ENCODE data around the gene NKAIN2.

DNA sequence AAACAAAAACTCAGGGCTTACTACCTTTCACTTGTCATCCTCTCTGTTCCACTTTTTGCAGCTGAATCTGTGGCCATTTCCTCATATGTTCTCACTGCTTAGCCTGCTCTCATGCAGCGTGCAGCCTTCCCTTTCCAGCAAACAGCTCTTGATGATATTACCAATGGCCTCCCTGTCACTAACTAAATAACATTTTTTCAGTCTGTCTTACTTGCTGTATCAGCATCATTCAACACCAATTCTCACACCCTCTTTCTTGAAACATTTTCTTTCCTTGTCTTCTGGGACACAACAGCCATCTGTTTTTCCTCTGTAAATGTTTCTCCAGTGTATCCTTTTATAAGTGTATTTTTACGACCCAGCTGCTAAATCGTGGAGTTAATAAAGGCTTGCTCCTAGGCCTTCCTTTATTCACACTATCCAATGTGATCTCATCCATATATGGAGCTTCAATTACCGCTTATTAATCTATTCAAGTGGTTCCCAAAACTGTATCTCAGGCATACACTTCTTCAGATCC, 634.9 kb downstream of the NKAIN2 start:
- TF ChIP-seq POLR2A (IDR thresholded peaks at IDR 0.05): no peak
- TF ChIP-seq, protein P1, sequence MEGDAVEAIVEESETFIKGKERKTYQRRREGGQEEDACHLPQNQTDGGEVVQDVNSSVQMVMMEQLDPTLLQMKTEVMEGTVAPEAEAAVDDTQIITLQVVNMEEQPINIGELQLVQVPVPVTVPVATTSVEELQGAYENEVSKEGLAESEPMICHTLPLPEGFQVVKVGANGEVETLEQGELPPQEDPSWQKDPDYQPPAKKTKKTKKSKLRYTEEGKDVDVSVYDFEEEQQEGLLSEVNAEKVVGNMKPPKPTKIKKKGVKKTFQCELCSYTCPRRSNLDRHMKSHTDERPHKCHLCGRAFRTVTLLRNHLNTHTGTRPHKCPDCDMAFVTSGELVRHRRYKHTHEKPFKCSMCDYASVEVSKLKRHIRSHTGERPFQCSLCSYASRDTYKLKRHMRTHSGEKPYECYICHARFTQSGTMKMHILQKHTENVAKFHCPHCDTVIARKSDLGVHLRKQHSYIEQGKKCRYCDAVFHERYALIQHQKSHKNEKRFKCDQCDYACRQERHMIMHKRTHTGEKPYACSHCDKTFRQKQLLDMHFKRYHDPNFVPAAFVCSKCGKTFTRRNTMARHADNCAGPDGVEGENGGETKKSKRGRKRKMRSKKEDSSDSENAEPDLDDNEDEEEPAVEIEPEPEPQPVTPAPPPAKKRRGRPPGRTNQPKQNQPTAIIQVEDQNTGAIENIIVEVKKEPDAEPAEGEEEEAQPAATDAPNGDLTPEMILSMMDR (IDR thresholded peaks at IDR 0.05): no peak
